ENCODE measurements around the gene RIPOR2.
"Not testable (repeated sequence)": the region's sequence is repeated elsewhere in the genome, so short reads cannot be mapped to it uniquely, and the experiment has no call there.

RIPOR2 gene

DNA sequence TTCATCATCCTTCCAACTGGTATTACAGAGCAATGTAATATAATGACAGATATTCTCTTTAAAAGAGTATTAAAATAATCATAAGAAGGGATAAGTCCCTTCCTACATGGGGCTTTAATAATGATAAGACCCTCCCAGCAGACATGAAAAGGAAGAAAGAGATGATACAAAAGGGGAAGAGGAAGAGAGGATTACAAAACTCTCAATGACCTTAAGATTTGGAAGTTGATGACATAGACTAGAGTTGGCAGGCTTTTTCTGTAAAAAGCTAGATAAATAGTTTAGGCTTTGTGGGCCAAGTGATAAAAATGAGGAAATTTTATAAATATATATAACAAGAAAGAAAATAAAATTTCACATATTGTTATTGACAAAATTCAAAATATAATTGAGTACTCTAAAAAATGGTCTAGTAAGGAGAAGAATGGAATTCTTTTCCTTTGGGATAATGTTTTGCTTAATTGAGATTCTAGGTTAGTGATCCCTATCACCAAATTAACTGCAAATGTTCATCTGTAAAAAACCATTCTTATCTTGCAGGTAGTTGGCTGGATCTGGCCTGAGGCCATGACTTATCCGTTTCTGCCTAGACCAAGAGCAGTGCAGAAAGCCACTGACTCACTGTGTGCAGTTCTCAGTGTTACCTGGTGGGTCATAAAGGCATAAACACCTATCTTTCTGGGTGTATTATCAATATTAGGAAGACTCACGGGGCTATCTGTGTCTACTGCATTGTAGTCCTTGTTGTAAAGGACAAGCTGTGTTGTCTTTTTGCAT is 11.0 kb downstream of the RIPOR2 start:
- FAIRE-seq, result no peak

DNA sequence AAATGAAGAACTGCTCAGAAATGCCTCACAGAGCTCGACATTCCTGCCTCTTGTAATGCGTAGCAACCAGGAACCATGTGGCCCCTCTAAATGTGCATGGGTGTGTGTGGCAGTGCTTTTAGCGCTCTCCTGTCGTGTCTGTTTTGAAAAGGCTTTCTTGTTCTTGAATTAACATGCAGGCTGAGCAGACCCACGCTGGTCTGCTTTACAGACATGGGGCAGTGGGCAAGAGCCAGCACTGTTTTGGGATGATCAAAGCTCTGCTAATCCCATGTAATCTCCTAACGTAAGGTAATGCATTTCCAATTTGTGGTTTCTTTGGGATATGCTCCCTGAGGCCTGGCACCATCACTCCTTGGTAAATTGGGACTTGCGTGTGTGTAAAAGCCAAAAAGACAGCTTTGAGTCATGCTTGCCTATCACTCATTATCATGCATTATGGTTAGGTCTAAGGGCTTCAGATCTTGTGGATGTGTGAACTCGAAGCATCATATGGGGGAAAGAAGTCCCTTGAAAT is 11.8 kb downstream of the RIPOR2 start:
- FAIRE-seq, result no peak

- no peak for FAIRE-seq
These were observed 12.9 kb downstream of the RIPOR2 start for GRCh38 chr6:24922814-24923213.

GRCh38 chr6:24922170-24922569 is 13.6 kb downstream of the RIPOR2 start:
- FAIRE-seq, result no peak

DNA sequence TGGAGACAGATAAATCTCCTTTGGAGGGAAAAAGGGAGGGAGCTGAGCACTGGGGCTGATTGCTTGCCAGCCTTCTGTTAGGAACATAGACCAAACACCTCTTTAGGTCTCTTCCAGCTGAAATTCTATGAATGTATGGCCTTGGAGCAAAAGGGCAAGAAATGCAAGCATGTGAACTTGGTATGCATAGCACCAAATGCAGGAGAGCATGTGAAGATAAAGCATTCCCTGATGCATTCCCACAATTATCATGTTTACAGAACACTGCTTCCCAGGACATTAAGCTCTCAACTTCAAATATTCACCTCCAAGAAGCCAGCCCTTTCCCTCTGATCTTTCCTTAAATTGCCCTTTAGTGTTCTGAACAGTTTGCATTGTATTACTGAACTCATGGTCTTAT is 15.6 kb downstream of the RIPOR2 start:
- no peak for FAIRE-seq

DNA sequence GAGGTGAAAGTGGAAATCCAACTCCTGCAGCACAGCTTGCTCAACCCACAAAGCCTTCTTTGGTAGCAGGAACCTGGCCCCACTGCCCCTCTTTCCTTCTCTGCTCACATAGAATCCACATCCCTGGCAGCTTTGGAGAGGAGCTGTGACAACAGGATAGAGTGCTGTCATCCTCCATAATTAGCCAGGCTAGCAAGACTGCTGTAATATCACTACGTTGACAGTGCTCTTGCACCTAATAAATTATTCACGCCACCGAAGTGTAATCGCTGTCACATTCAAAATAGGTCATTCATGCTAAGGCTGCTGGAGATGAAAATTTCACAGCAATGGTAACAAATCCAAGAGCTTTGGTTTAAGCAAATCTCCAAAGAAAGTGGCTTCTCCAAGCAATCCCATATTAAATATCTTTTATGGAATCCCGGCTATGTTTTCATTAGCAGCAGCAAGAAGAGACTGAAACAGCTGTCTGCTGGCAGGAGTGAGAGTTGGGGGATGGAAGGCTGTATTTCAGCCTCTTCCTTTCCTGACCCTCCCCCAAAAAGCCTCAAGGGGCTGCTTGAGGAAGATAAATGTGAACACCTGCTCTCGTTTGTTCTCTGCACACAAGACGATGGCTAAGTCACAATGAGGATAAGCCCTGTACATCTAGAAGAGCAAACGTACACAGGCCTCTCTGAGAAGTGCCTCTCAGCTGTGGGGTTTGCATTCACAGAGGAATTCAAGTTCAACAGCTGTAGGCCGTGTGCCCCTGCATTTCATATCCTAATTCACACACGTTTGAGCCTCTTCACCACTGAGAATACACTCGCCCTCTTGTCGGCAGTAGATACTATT is 16.5 kb downstream of the RIPOR2 start:
- FAIRE-seq, result no peak

- no peak for FAIRE-seq
These were observed 17.1 kb downstream of the RIPOR2 start for GRCh38 chr6:24918641-24919055.

- FAIRE-seq, result no peak
These were observed 19.3 kb downstream of the RIPOR2 start for GRCh38 chr6:24916496-24916895.

GRCh38 chr6:24915641-24916040 is 20.1 kb downstream of the RIPOR2 start:
- FAIRE-seq, result no peak

DNA sequence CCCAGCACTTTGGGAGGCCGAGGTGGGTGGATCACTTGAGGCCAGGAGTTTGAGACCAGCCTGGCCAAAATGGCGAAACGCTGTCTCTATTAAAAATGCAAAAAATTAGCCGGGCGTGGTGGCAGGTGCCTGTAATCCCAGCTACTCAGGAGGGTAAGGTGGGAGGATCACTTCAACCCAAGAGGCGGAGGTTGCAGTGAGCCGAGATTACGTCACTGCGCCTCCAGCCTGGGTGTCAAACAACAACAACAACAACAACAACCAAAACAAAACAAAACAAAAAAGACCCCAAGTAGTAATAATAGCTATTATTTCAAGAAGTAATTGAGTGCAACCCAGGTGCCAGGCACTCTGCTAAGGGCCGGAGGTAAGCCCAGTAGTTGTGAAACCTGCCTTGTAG is 21.7 kb downstream of the RIPOR2 start:
- FAIRE-seq, result not testable (repeated sequence)

GRCh38 chr6:24911796-24912382 is 23.9 kb downstream of the RIPOR2 start:
- FAIRE-seq, result no peak

DNA sequence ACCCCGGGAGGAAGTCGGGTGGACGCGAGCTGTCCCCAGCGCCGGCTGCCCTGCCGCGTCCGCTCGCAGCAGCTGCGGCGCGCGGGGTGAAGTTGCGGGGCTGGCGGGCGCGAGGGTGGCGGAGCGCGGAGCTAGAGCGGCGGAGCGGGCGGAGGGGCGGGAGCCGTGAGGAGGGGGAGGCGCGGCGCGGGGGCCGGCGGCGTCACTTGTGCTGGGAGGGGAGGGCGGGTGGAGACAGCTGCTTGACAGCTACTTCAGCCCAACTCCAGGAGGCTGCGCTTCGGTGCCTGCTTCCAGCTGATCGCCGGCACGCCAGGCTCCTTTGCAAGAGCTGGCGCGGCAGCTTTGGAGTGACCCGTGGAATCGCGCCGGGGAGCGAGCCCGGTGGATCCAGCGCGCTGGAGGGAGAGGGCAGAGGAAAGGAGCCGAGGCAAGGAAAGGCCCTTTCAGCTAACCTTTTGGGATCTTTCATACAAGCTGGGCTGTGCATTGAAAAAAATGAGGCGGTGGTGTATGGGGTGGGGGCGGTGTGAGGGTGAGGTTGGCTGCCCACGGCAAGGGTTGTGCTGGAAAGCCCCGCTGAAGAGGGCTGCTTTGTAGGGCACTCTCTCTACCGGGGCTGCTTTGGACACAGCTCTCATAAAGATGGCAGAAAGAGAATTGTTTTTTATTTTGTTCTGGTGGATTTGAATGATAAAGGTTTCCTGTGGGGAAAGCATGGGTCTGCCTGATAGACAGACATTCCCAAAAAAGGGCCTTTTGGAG is 24.6 kb downstream of the RIPOR2 start:
- no peak for FAIRE-seq

- FAIRE-seq, result no peak
These were observed 25.3 kb downstream of the RIPOR2 start for GRCh38 chr6:24910331-24910960.

- no peak for FAIRE-seq
These were observed 26.2 kb downstream of the RIPOR2 start for GRCh38 chr6:24909241-24910216.

- FAIRE-seq, result no peak
These were observed 27.1 kb downstream of the RIPOR2 start for GRCh38 chr6:24908650-24909035.

- FAIRE-seq, result no peak
These were observed 27.7 kb downstream of the RIPOR2 start for GRCh38 chr6:24907919-24908649.

- FAIRE-seq, result no peak
These were observed 29.4 kb downstream of the RIPOR2 start for GRCh38 chr6:24906314-24906713.

GRCh38 chr6:24905483-24905882 is 30.3 kb downstream of the RIPOR2 start:
- no peak for FAIRE-seq

DNA sequence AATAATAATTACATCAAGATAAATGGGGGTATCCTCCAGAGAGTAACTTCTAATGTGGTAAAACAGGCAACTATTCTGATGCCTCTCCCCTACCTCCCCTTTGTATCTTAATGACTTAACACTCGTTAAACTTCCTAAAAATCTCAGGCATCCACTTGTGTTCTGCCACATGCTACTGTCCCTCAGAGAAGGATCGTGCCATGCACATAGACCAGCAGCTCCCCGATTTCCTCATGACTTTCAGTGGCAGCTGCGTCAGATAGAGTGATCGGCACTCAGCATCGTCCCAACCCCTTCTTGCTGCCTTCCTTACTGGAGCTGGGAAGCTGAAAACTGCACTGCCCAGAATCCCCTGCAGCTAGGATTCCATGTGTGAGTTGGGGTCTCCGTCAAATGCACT is 32.1 kb downstream of the RIPOR2 start:
- FAIRE-seq, result no peak

GRCh38 chr6:24902782-24903181 is 33.0 kb downstream of the RIPOR2 start:
- FAIRE-seq, result no peak

Data from colon (tissue), 2 donors.